ENCODE measurements around the gene PSMD14. TPM values are rescaled to one million over a fixed set of nuclear protein-coding genes. Genes with fewer than 3 reads are reported as not detected.

The PSMD14 gene
- polyA plus RNA-seq, 1 donor from 2014 or later: 136 TPM

DNA sequence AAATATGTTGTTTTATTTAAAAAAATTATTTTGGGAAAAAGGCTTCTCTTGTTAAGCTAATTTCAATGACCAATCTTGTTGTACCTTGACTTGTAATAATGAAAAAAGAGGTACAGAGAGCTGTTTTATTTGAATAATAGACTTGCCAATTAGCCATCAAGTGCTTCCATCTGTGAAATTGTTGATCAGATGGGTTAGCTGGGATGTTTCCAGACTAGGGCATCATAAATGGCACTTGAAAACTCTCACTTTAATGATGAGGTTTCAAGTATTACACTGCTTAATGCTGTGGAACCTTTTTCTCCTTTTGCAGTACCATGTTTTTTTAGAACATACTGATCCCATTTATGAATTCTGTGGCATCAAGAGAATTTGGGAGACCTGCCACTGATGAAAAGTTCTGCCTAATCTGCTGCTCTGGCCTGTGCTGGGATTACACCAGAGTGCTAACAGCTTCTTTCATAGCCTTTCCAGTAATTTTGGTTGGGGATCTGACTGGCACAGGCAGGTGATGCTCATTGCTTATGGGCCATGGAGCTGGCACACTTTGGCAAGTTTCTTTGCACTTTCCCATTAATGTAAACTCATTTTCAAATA, 24.2 kb downstream of the PSMD14 start:
- no peaks in the 10 kb centered on the region for H3K36me3 ChIP-seq (ENCODE audit: insufficient read depth, low read length)
- no peaks in the 10 kb centered on the region for H3K79me2 ChIP-seq (replicated peaks; ENCODE audit: insufficient read depth, low read length)
- no peaks in the 10 kb centered on the region for H3K9me2 ChIP-seq (ENCODE audit: insufficient read depth, low read length)
- H4K20me1 ChIP-seq (ENCODE audit: insufficient read depth): no peaks in the 10 kb centered on the region
- H3K4me3 ChIP-seq (ENCODE audit: low read length): no peak overlapping the region
- H3K9me3 ChIP-seq (ENCODE audit: low read length): no peaks in the 10 kb centered on the region
- H3K27ac ChIP-seq (ENCODE audit: low read length): no peak overlapping the region
- H3K4me2 ChIP-seq (ENCODE audit: low read length): no peak overlapping the region
- no peak overlapping the region for H2AFZ ChIP-seq (ENCODE audit: low read depth, low read length)
- TF ChIP-seq, protein P1, sequence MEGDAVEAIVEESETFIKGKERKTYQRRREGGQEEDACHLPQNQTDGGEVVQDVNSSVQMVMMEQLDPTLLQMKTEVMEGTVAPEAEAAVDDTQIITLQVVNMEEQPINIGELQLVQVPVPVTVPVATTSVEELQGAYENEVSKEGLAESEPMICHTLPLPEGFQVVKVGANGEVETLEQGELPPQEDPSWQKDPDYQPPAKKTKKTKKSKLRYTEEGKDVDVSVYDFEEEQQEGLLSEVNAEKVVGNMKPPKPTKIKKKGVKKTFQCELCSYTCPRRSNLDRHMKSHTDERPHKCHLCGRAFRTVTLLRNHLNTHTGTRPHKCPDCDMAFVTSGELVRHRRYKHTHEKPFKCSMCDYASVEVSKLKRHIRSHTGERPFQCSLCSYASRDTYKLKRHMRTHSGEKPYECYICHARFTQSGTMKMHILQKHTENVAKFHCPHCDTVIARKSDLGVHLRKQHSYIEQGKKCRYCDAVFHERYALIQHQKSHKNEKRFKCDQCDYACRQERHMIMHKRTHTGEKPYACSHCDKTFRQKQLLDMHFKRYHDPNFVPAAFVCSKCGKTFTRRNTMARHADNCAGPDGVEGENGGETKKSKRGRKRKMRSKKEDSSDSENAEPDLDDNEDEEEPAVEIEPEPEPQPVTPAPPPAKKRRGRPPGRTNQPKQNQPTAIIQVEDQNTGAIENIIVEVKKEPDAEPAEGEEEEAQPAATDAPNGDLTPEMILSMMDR (IDR thresholded peaks at IDR 0.05; ENCODE audit: poor library complexity, severe bottlenecking): no peak
- TF ChIP-seq, protein P2, sequence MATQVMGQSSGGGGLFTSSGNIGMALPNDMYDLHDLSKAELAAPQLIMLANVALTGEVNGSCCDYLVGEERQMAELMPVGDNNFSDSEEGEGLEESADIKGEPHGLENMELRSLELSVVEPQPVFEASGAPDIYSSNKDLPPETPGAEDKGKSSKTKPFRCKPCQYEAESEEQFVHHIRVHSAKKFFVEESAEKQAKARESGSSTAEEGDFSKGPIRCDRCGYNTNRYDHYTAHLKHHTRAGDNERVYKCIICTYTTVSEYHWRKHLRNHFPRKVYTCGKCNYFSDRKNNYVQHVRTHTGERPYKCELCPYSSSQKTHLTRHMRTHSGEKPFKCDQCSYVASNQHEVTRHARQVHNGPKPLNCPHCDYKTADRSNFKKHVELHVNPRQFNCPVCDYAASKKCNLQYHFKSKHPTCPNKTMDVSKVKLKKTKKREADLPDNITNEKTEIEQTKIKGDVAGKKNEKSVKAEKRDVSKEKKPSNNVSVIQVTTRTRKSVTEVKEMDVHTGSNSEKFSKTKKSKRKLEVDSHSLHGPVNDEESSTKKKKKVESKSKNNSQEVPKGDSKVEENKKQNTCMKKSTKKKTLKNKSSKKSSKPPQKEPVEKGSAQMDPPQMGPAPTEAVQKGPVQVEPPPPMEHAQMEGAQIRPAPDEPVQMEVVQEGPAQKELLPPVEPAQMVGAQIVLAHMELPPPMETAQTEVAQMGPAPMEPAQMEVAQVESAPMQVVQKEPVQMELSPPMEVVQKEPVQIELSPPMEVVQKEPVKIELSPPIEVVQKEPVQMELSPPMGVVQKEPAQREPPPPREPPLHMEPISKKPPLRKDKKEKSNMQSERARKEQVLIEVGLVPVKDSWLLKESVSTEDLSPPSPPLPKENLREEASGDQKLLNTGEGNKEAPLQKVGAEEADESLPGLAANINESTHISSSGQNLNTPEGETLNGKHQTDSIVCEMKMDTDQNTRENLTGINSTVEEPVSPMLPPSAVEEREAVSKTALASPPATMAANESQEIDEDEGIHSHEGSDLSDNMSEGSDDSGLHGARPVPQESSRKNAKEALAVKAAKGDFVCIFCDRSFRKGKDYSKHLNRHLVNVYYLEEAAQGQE (IDR thresholded peaks at IDR 0.05; ENCODE audit: borderline replicate concordance): no peak
- no peak for TF ChIP-seq MXI1 (conservative IDR thresholded peaks at IDR 0.05; ENCODE audit: poor library complexity, severe bottlenecking)
- H3K9ac ChIP-seq (ENCODE audit: low read length): no peak overlapping the region
- no peaks in the 10 kb centered on the region for H3F3A ChIP-seq (ENCODE audit: insufficient read depth, low read length, poor library complexity, severe bottlenecking)
- H3K27me3 ChIP-seq (ENCODE audit: insufficient read depth, low read depth, low read length): no peaks in the 10 kb centered on the region

DNA sequence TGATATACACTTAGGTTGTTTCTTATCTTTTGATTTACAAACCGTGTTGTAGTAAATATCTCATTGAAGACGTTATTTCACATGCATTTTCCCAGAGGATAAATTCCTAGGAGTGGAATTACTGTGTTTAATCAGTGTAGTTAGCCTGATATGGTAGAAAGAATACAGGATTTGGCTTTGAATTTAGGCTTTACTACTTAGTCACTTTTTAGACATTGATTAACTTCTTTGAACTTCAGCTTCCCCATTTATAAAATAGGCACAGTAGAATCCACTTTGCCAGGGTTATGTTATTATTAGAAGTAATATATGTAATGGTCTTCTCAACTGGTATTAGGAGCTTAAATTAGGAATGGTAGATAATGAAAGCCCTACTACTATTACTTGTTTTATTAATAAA, 27.4 kb downstream of the PSMD14 start:
- Histone ChIP-seq H3K4me2 (ENCODE audit: low read length) (no peak overlapping the region), H3K9ac (ENCODE audit: low read length) (no peak overlapping the region), H3F3A (ENCODE audit: insufficient read depth, low read length, poor library complexity, severe bottlenecking) (no peaks in the 10 kb centered on the region), H2AFZ (ENCODE audit: low read depth, low read length) (no peak overlapping the region), H3K79me2 (replicated peaks; ENCODE audit: insufficient read depth, low read length) (peaks cover 5% of the 10 kb centered on the region), H3K4me3 (ENCODE audit: low read length) (no peak overlapping the region), H3K27ac (ENCODE audit: low read length) (no peak overlapping the region), H3K9me2 (ENCODE audit: insufficient read depth, low read length) (no peaks in the 10 kb centered on the region), H3K9me3 (ENCODE audit: low read length) (no peaks in the 10 kb centered on the region), H3K27me3 (ENCODE audit: insufficient read depth, low read depth, low read length) (no peaks in the 10 kb centered on the region), H4K20me1 (ENCODE audit: insufficient read depth) (no peaks in the 10 kb centered on the region), H3K36me3 (ENCODE audit: insufficient read depth, low read length) (no peaks in the 10 kb centered on the region)
- TF ChIP-seq, protein P1 (IDR thresholded peaks at IDR 0.05; ENCODE audit: poor library complexity, severe bottlenecking): no peak
- TF ChIP-seq EZH2 (IDR thresholded peaks at IDR 0.05; ENCODE audit: borderline replicate concordance, insufficient read depth, low read length, poor library complexity, severe bottlenecking) (no peak), TAF1 (IDR thresholded peaks at IDR 0.05; ENCODE audit: low read depth) (no peak), EP300 (conservative IDR thresholded peaks at IDR 0.05; ENCODE audit: poor library complexity, severe bottlenecking) (no peak), POLR2AphosphoS5 (IDR thresholded peaks at IDR 0.05) (no peak), MXI1 (conservative IDR thresholded peaks at IDR 0.05; ENCODE audit: poor library complexity, severe bottlenecking) (no peak)

Measured in neural cell (in vitro differentiated cells).